ENCODE results near the gene ZP4. TPM values are rescaled to one million over a fixed set of nuclear protein-coding genes. Genes with fewer than 3 reads are reported as not detected.

ZP4 gene
- total and polyA plus RNA-seq, 9 of the 15 experiments (the other 6 are each of a cell fraction or from before 2014, with no cell fraction given): not detected

DNA sequence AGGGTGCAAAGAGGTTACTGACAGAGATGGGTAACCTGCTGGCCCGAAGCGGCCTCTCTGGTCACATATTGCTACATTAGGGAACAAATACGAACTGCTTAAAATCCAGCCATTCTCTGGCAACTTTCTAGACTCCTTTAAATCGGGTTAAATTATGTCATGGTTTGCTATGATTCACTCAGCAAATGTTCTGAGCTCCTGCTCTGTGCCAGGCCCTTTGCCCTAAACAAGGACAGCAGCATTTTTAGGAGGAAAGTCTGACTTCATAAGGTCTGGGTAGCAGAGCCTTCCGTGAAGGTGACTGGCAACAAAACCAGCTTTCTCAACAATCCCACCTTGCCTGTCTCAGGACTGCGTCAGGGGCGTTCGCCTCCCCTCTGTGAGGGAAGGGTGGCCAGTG is 15.4 kb downstream of the ZP4 start:
- H3K9ac ChIP-seq (ENCODE audit: insufficient read depth in 1 of 2, low read depth in 2 of 2, low read length in 2 of 2): no peak overlapping the region
- CTCF ChIA-PET (ENCODE audit: low intra/inter-chr PET ratio): no interaction called here
- TF ChIP-seq CREM (IDR thresholded peaks at IDR 0.05; ENCODE audit: low read depth): no peak
- no peak for TF ChIP-seq PTRF (tag; IDR thresholded peaks at IDR 0.05)
- TF ChIP-seq, protein P1, sequence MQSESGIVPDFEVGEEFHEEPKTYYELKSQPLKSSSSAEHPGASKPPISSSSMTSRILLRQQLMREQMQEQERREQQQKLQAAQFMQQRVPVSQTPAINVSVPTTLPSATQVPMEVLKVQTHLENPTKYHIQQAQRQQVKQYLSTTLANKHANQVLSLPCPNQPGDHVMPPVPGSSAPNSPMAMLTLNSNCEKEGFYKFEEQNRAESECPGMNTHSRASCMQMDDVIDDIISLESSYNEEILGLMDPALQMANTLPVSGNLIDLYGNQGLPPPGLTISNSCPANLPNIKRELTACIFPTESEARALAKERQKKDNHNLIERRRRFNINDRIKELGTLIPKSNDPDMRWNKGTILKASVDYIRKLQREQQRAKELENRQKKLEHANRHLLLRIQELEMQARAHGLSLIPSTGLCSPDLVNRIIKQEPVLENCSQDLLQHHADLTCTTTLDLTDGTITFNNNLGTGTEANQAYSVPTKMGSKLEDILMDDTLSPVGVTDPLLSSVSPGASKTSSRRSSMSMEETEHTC (IDR thresholded peaks at IDR 0.05): no peak
- TF ChIP-seq, protein P2, sequence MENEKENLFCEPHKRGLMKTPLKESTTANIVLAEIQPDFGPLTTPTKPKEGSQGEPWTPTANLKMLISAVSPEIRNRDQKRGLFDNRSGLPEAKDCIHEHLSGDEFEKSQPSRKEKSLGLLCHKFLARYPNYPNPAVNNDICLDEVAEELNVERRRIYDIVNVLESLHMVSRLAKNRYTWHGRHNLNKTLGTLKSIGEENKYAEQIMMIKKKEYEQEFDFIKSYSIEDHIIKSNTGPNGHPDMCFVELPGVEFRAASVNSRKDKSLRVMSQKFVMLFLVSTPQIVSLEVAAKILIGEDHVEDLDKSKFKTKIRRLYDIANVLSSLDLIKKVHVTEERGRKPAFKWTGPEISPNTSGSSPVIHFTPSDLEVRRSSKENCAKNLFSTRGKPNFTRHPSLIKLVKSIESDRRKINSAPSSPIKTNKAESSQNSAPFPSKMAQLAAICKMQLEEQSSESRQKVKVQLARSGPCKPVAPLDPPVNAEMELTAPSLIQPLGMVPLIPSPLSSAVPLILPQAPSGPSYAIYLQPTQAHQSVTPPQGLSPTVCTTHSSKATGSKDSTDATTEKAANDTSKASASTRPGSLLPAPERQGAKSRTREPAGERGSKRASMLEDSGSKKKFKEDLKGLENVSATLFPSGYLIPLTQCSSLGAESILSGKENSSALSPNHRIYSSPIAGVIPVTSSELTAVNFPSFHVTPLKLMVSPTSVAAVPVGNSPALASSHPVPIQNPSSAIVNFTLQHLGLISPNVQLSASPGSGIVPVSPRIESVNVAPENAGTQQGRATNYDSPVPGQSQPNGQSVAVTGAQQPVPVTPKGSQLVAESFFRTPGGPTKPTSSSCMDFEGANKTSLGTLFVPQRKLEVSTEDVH (IDR thresholded peaks at IDR 0.05; ENCODE audit: low read depth, partially characterized antibody): no peak
- TF ChIP-seq TEAD2 (tag; IDR thresholded peaks at IDR 0.05): no peak
- no peak for TF ChIP-seq KDM2B (CRISPR knock-in tag; IDR thresholded peaks at IDR 0.05)
- no peak for TF ChIP-seq ELK3 (CRISPR knock-in tag; IDR thresholded peaks at IDR 0.05)
- no peak for TF ChIP-seq ZNF143 (CRISPR knock-in tag; IDR thresholded peaks at IDR 0.05)
- TF ChIP-seq ZNF395 (CRISPR knock-in tag; IDR thresholded peaks at IDR 0.05): no peak
- no peak for TF ChIP-seq ZNF217 (CRISPR knock-in tag; IDR thresholded peaks at IDR 0.05)
- no peak for TF ChIP-seq NKRF (IDR thresholded peaks at IDR 0.05; ENCODE audit: borderline replicate concordance)
- TF ChIP-seq ZBTB12 (CRISPR knock-in tag; IDR thresholded peaks at IDR 0.05): no peak

More for the DNA sequence above, 15.4 kb downstream of the ZP4 start:
- intact Hi-C loops (cut with micrococcal nuclease): no loop called here
- Histone ChIP-seq H3K4me2 (ENCODE audit: insufficient read depth, low read length) (no peak overlapping the region), H4K20me1 (replicated peaks; ENCODE audit: control insufficient read depth, insufficient read depth, low read length) (no peaks in the 10 kb centered on the region), H3K79me2 (ENCODE audit: control insufficient read depth, insufficient read depth, low read length) (no peaks in the 10 kb centered on the region), H3K9me1 (ENCODE audit: control insufficient read depth, insufficient read depth, low read length) (no peaks in the 10 kb centered on the region), H2AFZ (ENCODE audit: low read depth, low read length) (no peak overlapping the region), H3K4me1 (replicated peaks in 1 of 2; ENCODE audit: control insufficient read depth in 2 of 2, insufficient read depth in 2 of 2, low read length in 2 of 2) (no peaks in the 10 kb centered on the region), H3K4me3 (no peak overlapping the region), H3K27ac (ENCODE audit: extremely low read depth, low read depth, low read length) (no peak overlapping the region), H3K27me3 (ENCODE audit: control insufficient read depth in 2 of 2, insufficient read depth in 2 of 2, low read length in 2 of 2) (no peaks in the 10 kb centered on the region), H3K9me3 (replicated peaks; ENCODE audit: control insufficient read depth, insufficient read depth, low read depth, low read length) (no peaks in the 10 kb centered on the region), H3K36me3 (ENCODE audit: control insufficient read depth, insufficient read depth, low read length) (no peaks in the 10 kb centered on the region)
- FAIRE-seq (no peak), DNase-seq (ENCODE audit: extremely low read depth in 1 of 4, low spot score in 3 of 4) (no peak), ATAC-seq (no peak)
- in situ Hi-C loops (cut with MboI): no loop called here
- POLR2A ChIA-PET: no interaction called here
- no TSS peak for BruUV-seq (replicated peaks)
- under 1% methylated on average over 8 of the region's 8 CpGs for WGBS (ENCODE audit: insufficient coverage, low coverage, missing lambda C conversion rate)

All from K562 (cell line).